Memory B cell (primary cell): ENCODE measurements around the gene KCNJ12.
"Not testable (repeated sequence)": the region's sequence is repeated elsewhere in the genome, so short reads cannot be mapped to it uniquely, and the experiment has no call there.

Experiments used
- ATAC-seq: fragments of 150-1000 bp; cut with Tn5 transposase; 2 replicates; pipeline ENCODE4 v1.10.0; 2021; ENCODE audit warnings: low read depth, mild to moderate bottlenecking, moderate library complexity
- DNase-seq, 2 donors: peaks; one replicate each; pipeline ENCODE4 v3.0.0; 2022; ENCODE audit warnings: low spot score in 2 of 2
- H3K27ac Mint-ChIP-seq: one replicate; pipeline ENCODE4 v1.8.0; 2022; ENCODE audit warnings: mild to moderate bottlenecking, moderate library complexity, mixed read lengths
- H3K27me3 Mint-ChIP-seq: one replicate; pipeline ENCODE4 v1.8.0; 2022; ENCODE audit warnings: mixed read lengths
- H3K36me3 Mint-ChIP-seq: one replicate; pipeline ENCODE4 v1.8.0; 2022; ENCODE audit warnings: mild to moderate bottlenecking, mixed read lengths
- H3K4me1 Mint-ChIP-seq: one replicate; pipeline ENCODE4 v1.8.0; 2022; ENCODE audit warnings: mixed read lengths
- H3K4me3 Mint-ChIP-seq: one replicate; pipeline ENCODE4 v1.8.0; 2022; ENCODE audit warnings: mild to moderate bottlenecking, moderate library complexity, mixed read lengths
- H3K9me3 Mint-ChIP-seq: one replicate; pipeline ENCODE4 v1.8.0; 2022; ENCODE audit warnings: mixed read lengths

The KCNJ12 gene

DNA sequence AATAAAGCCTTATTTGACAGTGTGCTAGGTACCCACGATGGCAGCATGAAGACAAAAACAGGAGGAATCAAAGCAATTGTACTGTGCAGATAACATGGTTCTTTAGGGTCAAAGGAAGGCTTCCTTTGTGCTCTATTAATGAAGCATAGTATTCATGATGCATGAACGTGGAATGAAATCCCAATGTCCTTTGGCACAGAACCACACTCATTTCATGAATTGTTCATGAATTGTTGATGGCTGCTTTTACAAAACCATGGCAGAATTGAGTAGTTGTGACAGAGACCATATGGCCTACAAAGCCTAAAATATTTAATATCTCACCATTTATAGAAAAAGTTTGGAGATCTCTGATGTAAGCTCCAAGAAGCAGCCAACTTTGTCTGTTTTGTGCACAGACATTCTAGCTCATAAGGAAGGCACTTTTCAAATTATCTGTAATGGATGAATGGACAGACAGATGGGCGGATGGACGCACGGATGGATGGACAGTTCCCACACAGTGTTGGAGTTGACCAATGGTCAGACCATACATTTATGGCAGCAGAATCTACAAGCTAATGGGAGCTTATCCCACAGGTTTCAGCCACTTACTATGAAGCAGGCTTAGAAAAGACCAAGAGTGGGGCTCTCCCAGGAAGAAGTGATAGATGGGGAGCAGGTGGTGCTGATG is 52.7 kb downstream of the KCNJ12 start:
- H3K36me3 Mint-ChIP-seq, H3K4me1 Mint-ChIP-seq, DNase-seq, H3K9me3 Mint-ChIP-seq, H3K27ac Mint-ChIP-seq, H3K4me3 Mint-ChIP-seq, H3K27me3 Mint-ChIP-seq, ATAC-seq: not testable (repeated sequence)

DNA sequence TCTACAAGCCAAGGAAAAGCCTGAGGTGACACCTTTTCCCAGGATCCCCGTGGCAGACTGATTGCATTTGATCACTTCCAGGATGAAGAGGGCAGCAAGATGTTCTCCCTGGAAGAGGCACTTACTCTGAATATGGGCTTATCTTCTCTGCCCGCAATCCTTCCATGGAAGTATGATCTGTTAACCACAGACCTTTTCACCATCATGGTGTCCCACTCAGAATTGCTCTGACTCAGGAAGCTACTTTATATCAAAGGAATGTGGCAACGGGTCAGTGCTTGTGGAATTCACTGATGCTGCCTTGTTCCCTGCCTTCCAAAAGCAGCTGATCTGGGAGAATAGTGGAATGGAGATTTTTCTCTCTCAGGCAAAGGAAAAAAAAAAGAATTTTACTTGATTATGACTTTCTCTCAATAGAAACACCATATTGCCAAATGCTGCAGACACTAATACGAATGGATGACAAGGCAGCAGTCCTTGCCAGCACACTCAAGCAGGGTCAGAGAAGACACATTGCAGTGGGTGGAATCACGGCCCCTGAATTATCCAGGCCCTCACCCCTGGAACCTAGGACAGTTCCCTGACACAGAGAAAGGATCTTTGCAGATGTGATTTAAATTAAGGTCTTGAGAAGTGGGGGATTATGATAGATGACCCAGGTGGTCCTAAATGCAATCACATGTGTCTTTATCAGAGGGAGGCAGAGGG is 53.9 kb downstream of the KCNJ12 start:
- ATAC-seq, H3K27ac Mint-ChIP-seq, H3K4me1 Mint-ChIP-seq: not testable (repeated sequence)

DNA sequence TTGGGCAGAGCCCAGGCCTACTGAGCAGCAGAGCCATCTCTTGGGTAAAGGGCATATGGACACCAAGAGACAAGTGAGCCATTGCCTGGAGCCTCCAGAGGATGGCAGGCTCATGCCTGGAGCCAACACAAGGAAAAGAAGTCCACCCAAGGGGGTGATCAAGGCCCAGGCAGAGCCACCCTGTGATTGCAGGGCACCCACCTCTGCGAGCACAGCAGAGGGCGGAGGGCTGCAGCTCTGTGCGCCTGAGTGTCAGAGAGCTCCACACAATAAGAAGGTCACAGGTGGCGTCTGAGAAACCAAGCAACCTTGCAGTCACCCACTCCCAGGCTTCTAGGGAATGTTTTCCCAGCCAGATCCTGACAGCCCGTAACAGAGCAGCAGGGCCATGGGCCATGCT is 57.8 kb downstream of the KCNJ12 start:
- H3K27ac Mint-ChIP-seq, H3K27me3 Mint-ChIP-seq, ATAC-seq, H3K9me3 Mint-ChIP-seq, H3K4me1 Mint-ChIP-seq, H3K36me3 Mint-ChIP-seq, H3K4me3 Mint-ChIP-seq, DNase-seq: not testable (repeated sequence)

More for the DNA sequence above, 53.9 kb downstream of the KCNJ12 start:
- H3K36me3 Mint-ChIP-seq, H3K27me3 Mint-ChIP-seq, H3K4me3 Mint-ChIP-seq, DNase-seq, H3K9me3 Mint-ChIP-seq: not testable (repeated sequence)

DNA sequence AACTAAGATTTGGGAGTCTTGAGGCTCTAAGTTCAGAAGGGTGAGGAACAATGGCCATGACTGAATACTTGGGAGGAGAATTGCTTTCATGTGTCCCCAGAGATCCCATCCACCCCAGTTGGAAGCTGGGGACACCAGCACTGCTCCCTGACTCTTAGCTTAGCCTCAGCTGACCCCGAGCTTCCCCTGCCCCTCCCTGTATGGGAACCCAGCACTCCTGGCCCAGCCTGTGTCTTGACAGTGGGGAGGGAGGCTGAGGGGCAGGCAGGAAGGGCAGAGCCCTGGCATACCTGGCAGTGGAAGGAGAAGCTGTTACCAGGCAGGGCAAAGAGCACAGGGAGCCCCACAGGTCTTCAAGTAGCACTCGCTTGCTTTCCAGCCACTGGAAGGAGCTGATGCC is 58.8 kb downstream of the KCNJ12 start:
- not testable (repeated sequence) for H3K4me3 Mint-ChIP-seq, H3K27me3 Mint-ChIP-seq, DNase-seq, H3K4me1 Mint-ChIP-seq, ATAC-seq, H3K36me3 Mint-ChIP-seq, H3K27ac Mint-ChIP-seq, H3K9me3 Mint-ChIP-seq

DNA sequence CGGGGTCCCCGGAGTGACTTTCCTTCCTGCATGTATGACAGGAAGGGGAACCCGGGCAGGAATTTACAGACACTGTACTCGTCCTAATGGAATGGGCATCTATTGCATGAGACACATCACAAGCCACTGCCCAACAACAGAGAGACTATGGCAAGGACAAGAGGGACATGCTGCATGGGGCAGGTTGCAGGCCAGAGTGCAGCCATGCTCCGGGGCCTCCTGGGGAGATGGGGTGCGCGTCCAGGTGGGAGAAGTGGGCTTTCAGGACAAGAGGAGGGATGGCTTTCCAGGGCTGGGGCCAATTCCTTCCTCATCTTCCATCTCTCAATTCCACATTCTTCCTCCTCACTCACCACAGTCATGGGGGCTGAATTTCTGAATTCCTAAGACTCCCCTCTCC is 60.3 kb downstream of the KCNJ12 start:
- H3K4me1 Mint-ChIP-seq, H3K9me3 Mint-ChIP-seq, ATAC-seq, H3K27ac Mint-ChIP-seq, H3K36me3 Mint-ChIP-seq, DNase-seq, H3K4me3 Mint-ChIP-seq, H3K27me3 Mint-ChIP-seq: not testable (repeated sequence)

DNA sequence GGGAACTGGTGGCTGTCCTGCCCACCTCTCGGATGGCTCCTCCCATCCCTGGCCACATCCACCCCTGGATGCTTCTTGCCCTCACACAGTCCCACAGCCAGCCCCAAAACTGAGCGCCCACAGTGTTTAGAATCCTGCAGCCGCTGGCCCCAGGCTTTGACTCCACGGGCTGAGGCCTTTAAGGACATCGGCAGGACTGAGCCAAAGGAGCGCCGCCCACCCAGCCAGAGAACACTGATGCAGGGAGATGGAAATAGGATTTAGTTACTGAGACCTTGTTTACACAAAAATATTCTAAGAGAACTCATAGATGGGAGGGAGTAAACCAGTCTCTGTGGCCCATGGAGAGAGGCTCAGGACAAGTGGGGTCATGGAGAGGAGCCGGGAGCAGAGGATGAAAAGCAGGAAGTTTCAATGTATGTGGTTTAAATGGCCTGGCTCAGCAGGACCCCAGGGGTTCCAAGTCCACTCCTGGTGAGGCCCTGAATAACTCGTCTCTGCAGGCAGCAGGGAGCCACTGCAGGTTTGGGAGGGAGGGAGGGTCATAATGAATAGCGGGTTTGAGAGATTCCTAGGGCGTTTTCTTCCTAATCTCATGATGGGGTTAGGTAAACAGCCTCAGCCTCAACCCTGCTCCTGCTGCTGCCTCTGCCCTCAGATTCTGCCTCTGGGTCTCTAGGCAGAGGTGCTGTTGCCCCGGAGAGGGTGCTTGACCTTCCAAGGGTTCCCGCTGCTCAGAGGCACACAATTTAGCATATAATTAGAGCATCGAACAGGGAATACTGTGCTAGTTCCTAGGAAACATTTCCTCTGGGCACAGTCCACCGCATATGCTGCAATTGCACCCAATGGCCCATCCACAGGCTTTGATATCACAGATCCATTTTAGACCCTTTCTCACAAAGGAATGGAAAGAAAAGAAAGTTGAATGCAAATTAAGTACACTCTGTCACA is 61.0 kb downstream of the KCNJ12 start:
- not testable (repeated sequence) for H3K36me3 Mint-ChIP-seq, ATAC-seq, H3K27me3 Mint-ChIP-seq, H3K27ac Mint-ChIP-seq, DNase-seq, H3K9me3 Mint-ChIP-seq, H3K4me3 Mint-ChIP-seq, H3K4me1 Mint-ChIP-seq

DNA sequence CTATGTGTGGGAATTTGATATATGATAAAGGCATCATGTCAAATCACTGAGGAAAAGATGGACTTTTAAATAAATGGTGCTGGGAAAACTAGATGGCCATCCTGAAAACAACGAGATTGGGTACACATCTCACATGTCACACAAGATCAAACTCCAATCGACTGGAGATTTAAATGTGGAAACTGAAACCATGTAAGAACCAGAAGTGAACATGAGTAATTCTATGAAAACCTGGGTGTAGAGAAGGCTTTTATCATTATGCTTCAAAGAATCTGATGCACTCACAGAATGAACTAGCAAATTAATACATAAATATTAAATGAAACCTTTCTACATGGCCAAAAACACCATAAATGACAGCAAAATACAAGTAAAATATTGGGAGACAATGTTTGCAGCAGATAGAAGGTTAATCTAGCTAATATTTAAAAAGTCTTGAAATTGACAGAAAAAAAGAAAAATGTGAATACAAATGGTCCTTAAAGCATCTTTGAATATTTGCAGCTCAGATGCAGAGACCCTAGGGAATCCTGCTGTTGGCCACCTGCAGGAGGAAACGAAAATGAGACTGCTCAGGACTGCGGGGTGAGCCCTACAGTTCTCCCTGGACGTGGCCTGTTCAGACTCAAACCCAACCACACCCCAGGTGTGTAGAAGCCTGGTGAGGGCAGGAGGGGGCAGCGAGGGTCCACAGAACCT is 62.3 kb downstream of the KCNJ12 start:
- not testable (repeated sequence) for DNase-seq, H3K4me3 Mint-ChIP-seq, H3K36me3 Mint-ChIP-seq, H3K4me1 Mint-ChIP-seq, H3K9me3 Mint-ChIP-seq, H3K27ac Mint-ChIP-seq, H3K27me3 Mint-ChIP-seq
- peak; percentile 81 for ATAC-seq

DNA sequence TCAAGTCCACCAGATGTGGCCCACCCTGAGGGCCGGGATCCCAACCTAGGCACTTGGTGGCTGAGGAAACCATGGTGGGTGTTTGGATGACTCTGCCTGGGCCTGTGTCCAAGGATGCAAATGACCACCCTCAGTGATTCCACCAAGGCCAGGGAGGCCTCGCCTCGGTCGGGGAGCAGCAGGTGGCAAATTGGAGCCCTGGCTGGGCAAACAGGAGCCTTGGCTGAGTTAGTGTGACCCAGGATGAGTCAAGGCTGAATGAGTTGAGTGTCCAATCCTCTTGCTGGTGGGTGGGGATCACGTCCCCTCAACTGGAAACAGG is 62.8 kb downstream of the KCNJ12 start:
- not testable (repeated sequence) for H3K36me3 Mint-ChIP-seq, H3K27ac Mint-ChIP-seq, ATAC-seq

DNA sequence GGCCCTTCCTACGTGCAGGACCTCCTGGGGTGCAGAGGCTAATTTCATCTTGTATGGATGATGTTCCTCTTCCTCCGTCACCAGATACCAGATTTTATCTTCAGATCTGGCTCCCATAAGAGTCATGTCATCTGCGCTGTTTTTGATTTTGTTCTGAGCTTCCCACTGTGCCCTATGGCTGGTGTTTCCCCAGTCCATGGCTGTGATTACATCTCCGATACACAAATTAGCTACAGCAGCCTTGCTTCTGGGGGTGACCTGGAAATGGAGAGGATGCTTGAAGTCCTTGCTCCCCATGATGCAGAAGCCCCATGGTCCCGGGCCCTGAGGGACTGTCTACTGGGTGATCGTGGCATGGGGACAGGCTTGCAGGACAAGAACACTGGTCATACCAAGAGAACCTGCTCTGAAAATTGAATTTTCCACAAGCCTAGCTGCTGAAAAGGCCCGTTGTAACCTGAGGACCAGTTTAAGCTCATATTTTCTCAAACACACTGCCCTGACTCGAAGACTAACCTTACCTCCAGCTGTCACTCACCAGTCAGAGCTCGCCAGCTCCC is 69.0 kb downstream of the KCNJ12 start:
- Mint-ChIP-seq H3K27ac (no peak overlapping the region), H3K4me3 (no peak overlapping the region), H3K9me3 (peaks cover 1% of the 10 kb centered on the region), H3K36me3 (no peaks in the 10 kb centered on the region), H3K4me1 (peaks cover 2% of the 10 kb centered on the region), H3K27me3 (peaks cover 3% of the 10 kb centered on the region)
- DNase-seq = no peak
- ATAC-seq = no peak

More for the DNA sequence above, 62.8 kb downstream of the KCNJ12 start:
- H3K4me3 Mint-ChIP-seq, DNase-seq, H3K4me1 Mint-ChIP-seq, H3K9me3 Mint-ChIP-seq, H3K27me3 Mint-ChIP-seq: not testable (repeated sequence)

DNA sequence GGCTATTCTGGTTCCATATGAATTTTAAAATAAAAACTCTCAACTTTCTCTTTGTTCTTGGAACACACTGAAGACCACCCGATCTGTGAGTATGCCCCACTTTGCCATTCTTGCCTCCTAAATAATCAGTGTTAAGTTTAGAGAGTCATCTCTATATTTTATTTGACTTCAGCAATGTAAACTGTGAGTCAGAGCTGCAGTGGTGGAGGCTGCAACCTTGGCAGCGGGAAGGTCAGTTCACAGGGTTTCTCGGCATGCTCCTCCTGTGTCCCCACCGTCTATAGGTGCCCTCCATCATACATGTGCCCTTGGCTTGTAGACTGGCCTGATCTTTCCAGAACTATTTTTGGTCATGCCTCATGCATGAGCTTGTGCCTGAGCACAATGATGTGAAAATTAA is 71.4 kb downstream of the KCNJ12 start:
- not testable (repeated sequence) for H3K4me1 Mint-ChIP-seq, H3K27ac Mint-ChIP-seq, ATAC-seq, H3K9me3 Mint-ChIP-seq, H3K4me3 Mint-ChIP-seq, H3K27me3 Mint-ChIP-seq, DNase-seq, H3K36me3 Mint-ChIP-seq

DNA sequence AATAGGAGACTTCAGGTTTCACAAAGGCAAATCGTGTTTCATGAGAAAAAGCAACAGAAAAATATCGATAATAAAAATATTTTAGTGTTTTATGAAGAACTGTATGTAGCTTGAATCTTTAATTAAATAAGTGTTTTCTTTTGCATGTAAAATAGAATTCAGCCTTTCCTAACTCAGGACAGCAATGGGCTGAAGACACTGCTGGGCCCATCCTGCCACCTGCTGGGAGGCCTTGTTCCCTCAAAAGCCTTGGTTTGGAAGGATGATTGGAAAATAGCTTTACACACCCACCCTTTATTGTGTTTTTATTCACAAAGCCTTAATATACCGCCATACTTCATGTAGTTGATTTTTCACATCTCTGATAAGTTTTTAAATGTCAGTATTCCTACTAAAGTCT is 73.7 kb downstream of the KCNJ12 start:
- ATAC-seq, H3K27ac Mint-ChIP-seq, H3K4me1 Mint-ChIP-seq, H3K9me3 Mint-ChIP-seq, H3K36me3 Mint-ChIP-seq, H3K4me3 Mint-ChIP-seq, DNase-seq: not testable (repeated sequence)
- peaks cover 15% of the 10 kb centered on the region for H3K27me3 Mint-ChIP-seq

DNA sequence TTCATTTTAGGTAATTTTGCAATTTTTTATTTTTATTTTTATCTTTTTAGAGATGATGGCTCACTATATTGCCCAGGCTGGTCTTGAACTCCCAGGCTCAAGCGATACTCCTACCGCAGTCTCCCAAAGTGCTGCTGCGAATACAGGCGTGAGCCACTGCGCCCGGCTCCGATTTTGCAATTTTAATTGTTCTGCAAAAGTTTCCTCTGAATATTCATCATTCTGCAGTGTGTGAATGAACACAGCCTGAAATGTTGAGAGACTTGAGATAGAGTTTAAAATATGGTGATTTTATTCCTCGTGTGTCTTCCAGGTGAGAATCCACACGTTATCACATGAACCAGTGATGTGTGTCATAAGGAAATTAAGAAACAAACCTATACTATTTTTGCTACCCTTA is 75.8 kb downstream of the KCNJ12 start:
- H3K36me3 Mint-ChIP-seq = no peaks in the 10 kb centered on the region
- peaks cover 24% of the 10 kb centered on the region for H3K27me3 Mint-ChIP-seq
- H3K4me1 Mint-ChIP-seq = peaks cover 11% of the 10 kb centered on the region
- H3K9me3 Mint-ChIP-seq = peaks cover 2% of the 10 kb centered on the region
- H3K27ac Mint-ChIP-seq = no peak overlapping the region
- ATAC-seq (no peak), DNase-seq (no peak)
- H3K4me3 Mint-ChIP-seq = no peak overlapping the region

DNA sequence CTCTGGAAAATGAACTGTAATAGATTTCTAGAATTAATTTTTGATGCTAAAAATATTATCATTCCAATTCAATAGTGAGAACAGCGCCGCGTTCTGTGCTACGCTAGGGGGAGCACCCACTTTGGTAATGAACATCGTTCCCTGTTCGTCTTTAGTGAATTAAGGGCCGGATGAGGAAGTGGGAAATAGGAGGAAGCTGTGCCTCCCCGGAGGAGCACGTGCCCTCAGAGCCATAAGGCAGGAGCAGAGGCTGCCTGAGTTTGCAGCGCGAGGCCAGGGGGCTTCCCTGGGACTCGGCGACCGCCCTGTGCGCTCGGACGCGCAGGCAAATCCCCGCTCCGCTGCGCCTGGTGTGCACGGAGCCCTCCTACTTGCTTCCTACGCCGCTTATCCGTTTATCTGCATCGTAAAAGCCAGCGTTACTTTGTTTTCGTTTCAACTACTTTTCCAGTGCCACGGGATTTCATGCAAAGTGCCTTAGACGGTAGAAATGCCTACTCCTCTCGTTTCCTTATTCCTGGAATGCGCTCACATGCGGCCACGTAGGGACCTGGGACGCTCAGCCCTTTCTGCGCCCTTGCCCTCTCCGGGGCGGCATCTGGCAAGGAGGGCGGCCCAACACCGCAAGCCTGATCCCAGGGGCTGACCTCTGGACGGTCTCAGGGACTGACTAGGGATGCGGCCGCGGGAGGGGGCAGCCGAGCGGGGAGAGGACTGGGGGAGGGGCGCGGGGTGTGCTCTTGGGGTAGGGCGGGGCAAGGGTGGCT is 76.4 kb downstream of the KCNJ12 start:
- Mint-ChIP-seq H3K27ac (no peak overlapping the region), H3K4me3 (peak overlapping the region; percentile 33), H3K27me3 (peaks cover 30% of the 10 kb centered on the region), H3K4me1 (peaks cover 17% of the 10 kb centered on the region), H3K9me3 (peaks cover 2% of the 10 kb centered on the region), H3K36me3 (no peaks in the 10 kb centered on the region)
- ATAC-seq (peak; percentile 34), DNase-seq (peak; percentile 20 to 31)
